GM18861 (cell line): Measurements from ENCODE around the gene PTGES3.
A peak's percentile ranks its signal among the peaks of the same experiment; 100 is the strongest.
"Not testable (repeated sequence)": the region's sequence is repeated elsewhere in the genome, so short reads cannot be mapped to it uniquely, and the experiment has no call there.

Experiments
- ATAC-seq: cut with Tn5 transposase; IDR thresholded peaks from one replicate; pipeline ENCODE4 v1.9.1; 2021; ENCODE audit not compliant: unreplicated experiment

PTGES3 gene, protein sequence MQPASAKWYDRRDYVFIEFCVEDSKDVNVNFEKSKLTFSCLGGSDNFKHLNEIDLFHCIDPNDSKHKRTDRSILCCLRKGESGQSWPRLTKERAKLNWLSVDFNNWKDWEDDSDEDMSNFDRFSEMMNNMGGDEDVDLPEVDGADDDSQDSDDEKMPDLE

GRCh38 chr12:56688129-56688845, at the start of gene PTGES3:
Gene PTGES3, minus strand, starts transcription at chr12:56688284. Its CDS starts 285 bp downstream, at chr12:56687999.
- ATAC-seq: peak; percentile 47

- ATAC-seq: no peak
These were observed 40.2 kb upstream of the PTGES3 start for GRCh38 chr12:56728139-56728861.

GRCh38 chr12:56726196-56726675, 38.2 kb upstream of the PTGES3 start:
- not testable (repeated sequence) for ATAC-seq

GRCh38 chr12:56725723-56726102, 37.6 kb upstream of the PTGES3 start:
- ATAC-seq: no peak

- peak; percentile 86 for ATAC-seq
These were observed 37.1 kb upstream of the PTGES3 start, which contains the start of gene NACA for GRCh38 chr12:56724972-56725722. Gene NACA, minus strand, starts transcription at chr12:56725299. Its CDS starts 778 bp downstream, at chr12:56724521.

DNA sequence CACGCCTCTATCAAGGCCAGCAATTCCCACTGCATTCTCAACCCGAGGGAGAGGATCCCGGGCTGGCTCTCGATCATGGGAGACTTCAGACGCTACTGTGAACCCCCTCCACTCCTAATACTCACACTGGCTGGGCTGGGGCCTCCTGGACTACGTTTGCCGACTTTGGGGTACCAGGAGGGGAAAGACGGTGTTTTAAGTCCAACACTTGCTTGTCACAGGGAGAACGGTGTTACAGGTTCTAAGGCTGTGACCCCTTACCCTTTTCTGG, 36.6 kb upstream of the PTGES3 start:
- ATAC-seq: no peak

DNA sequence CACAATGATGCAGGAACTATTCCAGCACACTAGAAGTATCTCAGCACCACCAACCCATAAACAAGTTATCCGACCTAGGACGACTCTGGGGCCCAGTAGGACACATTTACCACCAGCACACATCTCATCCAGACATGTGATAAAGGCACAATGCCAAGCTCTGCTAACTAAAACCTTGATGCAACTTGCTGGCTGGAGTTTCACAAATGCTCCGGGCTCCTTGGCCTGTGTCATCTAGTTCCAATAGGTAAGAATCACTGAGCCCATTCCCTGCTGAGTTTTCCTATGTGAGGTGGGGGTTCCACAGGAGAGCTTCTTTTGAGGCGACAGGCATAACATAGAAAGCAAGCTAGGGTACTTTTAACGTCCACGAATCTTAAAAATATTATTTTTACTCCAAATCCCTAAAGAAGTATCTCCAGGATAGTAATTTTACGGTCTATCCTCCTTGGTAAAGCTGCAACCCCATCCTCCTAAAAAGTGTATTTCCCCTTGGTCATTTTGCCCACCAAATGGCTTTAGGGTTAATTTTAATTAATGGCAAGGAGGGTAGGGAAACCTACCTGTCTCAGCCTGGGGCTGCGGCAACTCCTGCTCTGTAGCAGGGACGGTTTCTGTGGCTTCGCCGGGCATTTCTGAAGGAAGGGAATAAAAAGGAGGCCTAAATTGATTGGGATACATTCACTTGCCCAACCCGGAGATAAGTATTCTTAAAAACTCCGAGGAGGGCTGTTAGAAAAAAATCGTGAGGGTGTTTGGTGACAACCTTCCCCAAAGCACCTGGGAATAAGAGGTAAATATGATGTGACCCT, 36.0 kb upstream of the PTGES3 start:
- no peak for ATAC-seq

DNA sequence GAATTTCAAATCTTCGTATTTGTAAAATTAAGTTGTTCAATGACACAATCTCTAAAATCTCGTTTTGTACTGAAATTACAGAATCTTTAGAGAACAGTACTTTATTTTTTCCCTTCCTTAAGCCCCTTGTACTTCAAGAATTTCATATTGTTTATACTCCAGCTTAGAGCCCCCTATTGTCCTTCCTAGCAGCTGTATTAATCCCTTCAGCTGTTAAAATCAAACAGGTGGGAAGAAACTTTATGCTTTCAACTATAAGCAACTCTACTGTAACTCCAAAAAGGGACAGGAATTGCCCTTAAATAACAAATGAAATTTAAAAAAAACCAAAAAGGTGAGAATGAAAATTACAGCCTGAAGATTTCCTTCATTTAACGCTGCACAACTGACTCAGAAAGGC, 35.3 kb upstream of the PTGES3 start:
- no peak for ATAC-seq

GRCh38 chr12:56722832-56723231, 34.7 kb upstream of the PTGES3 start:
- no peak for ATAC-seq

DNA sequence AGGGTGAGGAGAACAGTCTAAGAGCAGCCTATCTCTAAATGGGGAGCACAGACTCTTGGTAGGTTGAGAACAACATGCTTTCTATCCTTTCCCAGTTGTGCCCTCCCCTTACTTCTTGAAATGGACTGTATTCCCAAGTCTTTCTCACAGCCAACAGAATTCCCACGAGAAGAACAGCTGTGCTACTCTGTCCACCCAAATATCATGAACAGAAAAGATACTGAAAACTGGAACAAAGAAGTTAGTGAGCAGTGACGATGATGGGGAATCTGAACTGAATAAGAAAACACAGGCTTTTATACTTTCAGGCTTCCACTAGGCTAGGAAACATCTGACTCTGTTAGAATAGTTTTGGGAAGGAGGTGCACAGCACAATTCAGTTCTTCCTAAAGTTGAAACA, 33.6 kb upstream of the PTGES3 start:
- ATAC-seq: no peak

- no peak for ATAC-seq
These were observed 33.1 kb upstream of the PTGES3 start for GRCh38 chr12:56721216-56721615.

DNA sequence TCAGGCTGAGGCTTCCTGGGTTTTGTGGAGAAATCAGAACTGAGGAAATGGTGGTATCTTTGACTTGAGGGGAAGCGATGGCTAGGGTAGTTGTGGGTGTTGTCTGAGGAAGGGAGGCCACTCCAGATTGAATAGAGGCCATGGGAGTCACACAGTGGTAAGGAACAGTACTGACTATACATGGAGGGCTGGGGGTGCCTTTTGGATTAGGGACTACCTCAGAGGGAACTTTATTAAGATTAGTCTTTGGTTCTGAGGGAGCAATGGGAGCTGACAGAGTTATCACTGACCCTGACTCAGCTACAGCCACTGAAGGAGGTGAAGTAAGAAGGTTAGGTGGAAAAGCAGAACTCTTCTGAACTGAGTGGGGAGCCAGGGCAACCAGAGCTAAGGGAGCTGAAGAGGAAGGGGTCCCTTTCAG, 32.7 kb upstream of the PTGES3 start:
- no peak for ATAC-seq

- ATAC-seq: no peak
These were observed 31.0 kb upstream of the PTGES3 start for GRCh38 chr12:56719056-56719455.

- ATAC-seq: no peak
These were observed 30.6 kb upstream of the PTGES3 start for GRCh38 chr12:56718636-56719035.

GRCh38 chr12:56718149-56718548, 30.1 kb upstream of the PTGES3 start:
- no peak for ATAC-seq

DNA sequence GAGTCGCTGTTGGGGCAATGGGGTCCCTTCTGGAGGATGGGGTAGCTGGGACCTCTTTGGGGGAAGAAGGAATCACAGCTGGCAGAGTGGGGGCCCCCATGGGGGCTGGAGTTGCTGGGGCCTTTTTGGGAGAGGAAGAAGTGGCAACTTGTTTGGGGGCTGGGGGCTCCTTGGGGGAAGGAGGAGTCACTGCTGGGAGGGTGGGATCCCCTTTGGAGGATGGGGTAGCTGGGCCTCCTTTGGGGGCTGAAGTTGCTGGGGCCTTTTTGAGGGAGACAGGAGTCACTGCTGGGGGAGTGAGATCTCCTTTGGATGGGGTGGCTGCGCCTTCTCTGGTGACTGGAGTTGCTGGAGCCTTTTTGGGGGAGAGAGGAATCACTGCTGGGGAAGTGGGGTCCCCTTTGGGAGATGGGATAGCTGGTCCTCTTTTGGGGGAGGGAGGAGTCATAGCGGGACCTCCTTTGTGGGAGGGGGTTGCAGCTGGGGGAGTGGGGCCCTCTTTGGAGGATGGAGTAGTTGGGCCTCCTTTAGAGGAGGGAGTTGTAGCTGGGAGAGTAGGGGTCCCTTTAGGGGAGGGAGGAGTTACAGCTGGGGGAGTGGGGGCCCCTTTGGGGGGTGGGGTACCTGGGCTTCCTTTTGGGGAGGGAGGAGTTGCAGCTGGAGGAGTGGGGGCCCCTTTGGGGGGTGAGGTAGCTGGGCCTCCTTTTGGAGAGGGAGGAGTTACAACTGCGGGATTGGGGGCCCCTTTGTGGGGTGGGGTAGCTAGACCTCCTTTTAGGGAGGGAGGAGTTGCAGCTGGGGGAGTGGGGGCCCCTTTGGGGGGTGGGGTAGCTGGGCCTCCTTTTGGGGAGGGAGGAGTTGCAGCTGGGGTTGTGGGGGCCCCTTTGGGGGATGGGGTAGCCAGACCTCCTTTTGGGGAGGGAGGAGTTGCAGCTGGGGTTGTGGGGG, 29.1 kb upstream of the PTGES3 start:
- no peak for ATAC-seq

- no peak for ATAC-seq
These were observed 28.4 kb upstream of the PTGES3 start for GRCh38 chr12:56716458-56716857.

DNA sequence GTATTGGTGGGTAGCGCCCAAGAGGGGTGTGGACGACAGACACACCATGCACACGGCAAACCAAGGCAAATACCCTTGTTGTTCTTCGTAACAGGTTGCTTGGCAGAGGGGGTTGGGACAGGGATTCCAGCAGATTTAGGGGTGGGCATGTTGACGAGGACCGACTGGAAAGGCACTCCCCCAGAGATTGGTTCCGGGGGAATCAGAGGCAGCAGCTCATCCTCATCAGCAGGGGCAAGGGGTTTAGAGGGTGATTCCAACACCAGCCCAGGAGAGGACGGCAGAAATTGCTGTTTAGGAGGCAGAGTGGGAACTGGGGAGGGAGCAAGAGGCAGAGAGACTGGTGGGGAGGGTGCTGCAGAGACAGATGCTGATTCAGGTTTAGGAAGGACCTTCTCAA, 27.7 kb upstream of the PTGES3 start:
- ATAC-seq: no peak

- no peak for ATAC-seq
These were observed 26.4 kb upstream of the PTGES3 start for GRCh38 chr12:56714431-56714929.
